Left lung (tissue), 10 donors: ENCODE measurements around the gene PTPRN2. TPM values are rescaled to one million over a fixed set of nuclear protein-coding genes. Genes with fewer than 3 reads are reported as not detected.
A peak's percentile ranks its signal among the peaks of the same experiment; 100 is the strongest.

Experiments
- ATAC-seq: fragments of 200-7000 bp; cut with Tn5 transposase; one replicate; pipeline ENCODE4 v1.9.1; 2020; ENCODE audit warnings: moderate library complexity
- DNase-seq, 4 donors: peaks; one replicate each; pipeline ENCODE4 v3.0.0-alpha.2; 2013 to 2020
- H3K27ac ChIP-seq, 2 donors: fragments of 200-600 bp; sonication (generic) in 1 of 2; one replicate each; pipeline versions ENCODE4 v1.5.0 to v1.8.0; 2020 to 2021
- H3K27me3 ChIP-seq, 2 donors: fragments of 200-600 bp; sonication (generic) in 1 of 2; one replicate each; pipeline versions ENCODE4 v1.5.0 to v1.8.0; 2020 to 2021
- H3K36me3 ChIP-seq, 2 donors: fragments of 200-600 bp; sonication (generic) in 1 of 2; one replicate each; pipeline versions ENCODE4 v1.5.0 to v1.8.0; 2020 to 2021
- H3K4me1 ChIP-seq, 2 donors: fragments of 200-600 bp; one replicate each; pipeline ENCODE4 v1.8.0; 2021
- H3K4me3 ChIP-seq, 2 donors: fragments of 200-600 bp; sonication (generic) in 1 of 2; one replicate each; pipeline versions ENCODE4 v1.5.0 to v1.8.0; 2020 to 2021; ENCODE audit warnings: mild to moderate bottlenecking in 1 of 2
- H3K9me3 ChIP-seq, 2 donors: fragments of 200-600 bp; sonication (generic) in 1 of 2; one replicate each; pipeline versions ENCODE4 v1.5.0 to v1.8.0; 2020 to 2021
- CTCF ChIP-seq, 2 donors: fragments of 200-600 bp; sonication (generic) in 1 of 2; IDR thresholded peaks; one replicate each; pipeline versions ENCODE4 v1.5.0 to v1.8.0; 2021; ENCODE audit warnings: antibody characterized with exemption in 2 of 2
- intact Hi-C, 2 donors: fragments of 100-400 bp; cut with DNase I; formaldehyde crosslinking; loops; one replicate each; pipeline versions ENCODE4 v1.11.2 to v1.14.2; 2022
- polyA plus RNA-seq, 6 donors: library from polyadenylated mRNA; unstranded; fragments of 120-200 nt; gene quantifications; one replicate each; pipeline ENCODE4 v1.2.1, GENCODE V29; 2013; ENCODE audit not compliant: insufficient read length in 6 of 6
- total RNA-seq, 2 donors: library from RNA; stranded (reverse); fragmentation: NEBNext Ultra II Directional; extraction: Animal tissue kit (Norgen Biotek cat#: 25700); gene quantifications; one replicate each; pipeline ENCODE4 v1.2.1, GENCODE V29; 2021
- donor health status: DM: no; HTN: yes; CAD: no.
- donor health status: DM: no; HTN: no; CAD: no.

PTPRN2 gene
- total and polyA plus RNA-seq, 8 donors: 4.0 to 7.8 (median 6.8) TPM

GRCh38 chr7:157552295-157552993 is 1035.2 kb downstream of the PTPRN2 start:
- Histone ChIP-seq H3K27me3 (no peaks in the 10 kb centered on the region), H3K36me3 (peaks cover 0 to 6% of the 10 kb centered on the region in 2 donors), H3K4me3 (no peak overlapping the region), H3K9me3 (no peaks in the 10 kb centered on the region), H3K27ac (no peak overlapping the region), H3K4me1 (no peaks in the 10 kb centered on the region)
- no peak for TF ChIP-seq CTCF (IDR thresholded peaks at IDR 0.05)
- intact Hi-C loops: no loop called here
- DNase-seq: peak in 2 of 4 donors; percentile 18 to 61
- no peak for ATAC-seq

- DNase-seq (peak in 2 of 4 donors; percentile 10 to 45), ATAC-seq (no peak)
- no peaks in the 10 kb centered on the region for H3K9me3 ChIP-seq
- H3K4me1 ChIP-seq: no peaks in the 10 kb centered on the region
- no peaks in the 10 kb centered on the region for H3K27me3 ChIP-seq
- no peak overlapping the region for H3K27ac ChIP-seq
- peaks cover 0 to 6% of the 10 kb centered on the region in 2 donors for H3K36me3 ChIP-seq
- TF ChIP-seq CTCF (IDR thresholded peaks at IDR 0.05): no peak
- intact Hi-C loops: no loop called here
- no peak overlapping the region for H3K4me3 ChIP-seq
Measured at GRCh38 chr7:157551325-157552070, 1036.1 kb downstream of the PTPRN2 start.

- Histone ChIP-seq H3K4me3 (no peak overlapping the region), H3K27me3 (no peaks in the 10 kb centered on the region), H3K36me3 (peaks cover 0 to 6% of the 10 kb centered on the region in 2 donors), H3K27ac (no peak overlapping the region), H3K9me3 (no peaks in the 10 kb centered on the region), H3K4me1 (no peaks in the 10 kb centered on the region)
- intact Hi-C loops: no loop called here
- ATAC-seq: no peak
- DNase-seq: peak in 1 of 4 donors; percentile 63
- TF ChIP-seq CTCF (IDR thresholded peaks at IDR 0.05): no peak
Measured at GRCh38 chr7:157550300-157551275, 1037.0 kb downstream of the PTPRN2 start.

- TF ChIP-seq CTCF (IDR thresholded peaks at IDR 0.05): no peak
- intact Hi-C loops: no loop called here
- Histone ChIP-seq H3K4me1 (no peaks in the 10 kb centered on the region), H3K27ac (no peak overlapping the region), H3K9me3 (no peaks in the 10 kb centered on the region), H3K27me3 (no peaks in the 10 kb centered on the region), H3K4me3 (no peak overlapping the region), H3K36me3 (peaks cover 0 to 6% of the 10 kb centered on the region in 2 donors)
- DNase-seq: peak in 2 of 4 donors; percentile 20 to 49
- no peak for ATAC-seq
Measured at GRCh38 chr7:157549612-157550299, 1037.9 kb downstream of the PTPRN2 start.
